Measurements from ENCODE around the gene GRK5.

DNA sequence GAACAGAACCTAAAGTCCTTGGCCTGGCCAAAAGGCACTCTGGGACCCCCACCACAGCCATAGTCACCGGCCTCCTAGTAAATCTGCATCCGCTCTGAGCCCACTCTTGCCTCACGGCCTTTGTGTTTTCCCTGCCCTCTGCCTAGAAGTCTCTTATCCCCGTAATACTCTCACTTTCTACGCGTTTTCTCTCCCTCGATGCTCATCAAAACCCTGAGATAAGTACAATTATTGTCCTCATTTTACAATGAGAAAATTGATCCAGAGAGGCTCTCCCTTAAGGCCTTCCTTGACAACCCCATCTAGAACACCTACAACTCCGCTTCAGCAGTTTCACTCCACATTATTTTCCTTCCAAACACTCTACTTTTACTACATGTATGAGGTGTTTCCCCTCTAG lies 40.3 kb upstream of the GRK5 start:
- TF ChIP-seq, protein P1, sequence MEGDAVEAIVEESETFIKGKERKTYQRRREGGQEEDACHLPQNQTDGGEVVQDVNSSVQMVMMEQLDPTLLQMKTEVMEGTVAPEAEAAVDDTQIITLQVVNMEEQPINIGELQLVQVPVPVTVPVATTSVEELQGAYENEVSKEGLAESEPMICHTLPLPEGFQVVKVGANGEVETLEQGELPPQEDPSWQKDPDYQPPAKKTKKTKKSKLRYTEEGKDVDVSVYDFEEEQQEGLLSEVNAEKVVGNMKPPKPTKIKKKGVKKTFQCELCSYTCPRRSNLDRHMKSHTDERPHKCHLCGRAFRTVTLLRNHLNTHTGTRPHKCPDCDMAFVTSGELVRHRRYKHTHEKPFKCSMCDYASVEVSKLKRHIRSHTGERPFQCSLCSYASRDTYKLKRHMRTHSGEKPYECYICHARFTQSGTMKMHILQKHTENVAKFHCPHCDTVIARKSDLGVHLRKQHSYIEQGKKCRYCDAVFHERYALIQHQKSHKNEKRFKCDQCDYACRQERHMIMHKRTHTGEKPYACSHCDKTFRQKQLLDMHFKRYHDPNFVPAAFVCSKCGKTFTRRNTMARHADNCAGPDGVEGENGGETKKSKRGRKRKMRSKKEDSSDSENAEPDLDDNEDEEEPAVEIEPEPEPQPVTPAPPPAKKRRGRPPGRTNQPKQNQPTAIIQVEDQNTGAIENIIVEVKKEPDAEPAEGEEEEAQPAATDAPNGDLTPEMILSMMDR (IDR thresholded peaks at IDR 0.05; ENCODE audit: low read depth, low read length, poor library complexity, severe bottlenecking), result no peak
- TF ChIP-seq EZH2phosphoT487 (IDR thresholded peaks at IDR 0.05; ENCODE audit: borderline replicate concordance, low read length), result no peak
